Lower lobe of right lung (tissue), 2 donors: ENCODE data around the gene THAP4. TPM values are rescaled to one million over a fixed set of nuclear protein-coding genes. Genes with fewer than 3 reads are reported as not detected.

Source experiments
- ATAC-seq, 2 donors: fragments of 200-7000 bp; cut with Tn5 transposase; one replicate each; pipeline ENCODE4 v1.9.1; 2020 to 2022; ENCODE audit warnings: mild to moderate bottlenecking in 2 of 2, moderate library complexity in 2 of 2
- DNase-seq: peaks from one replicate; pipeline ENCODE4 v3.0.0-alpha.2; 2020
- H3K27ac ChIP-seq: fragments of 200-600 bp; one replicate; pipeline ENCODE4 v1.8.0; 2022
- H3K27me3 ChIP-seq: fragments of 200-600 bp; one replicate; pipeline ENCODE4 v1.8.0; 2022; ENCODE audit warnings: low read depth
- H3K36me3 ChIP-seq: fragments of 200-600 bp; one replicate; pipeline ENCODE4 v1.8.0; 2022; ENCODE audit warnings: mild to moderate bottlenecking
- H3K4me1 ChIP-seq: fragments of 200-600 bp; one replicate; pipeline ENCODE4 v1.8.0; 2022
- H3K4me3 ChIP-seq: fragments of 200-600 bp; one replicate; pipeline ENCODE4 v1.8.0; 2022; ENCODE audit warnings: mild to moderate bottlenecking
- H3K9me3 ChIP-seq: fragments of 200-600 bp; one replicate; pipeline ENCODE4 v1.8.0; 2022
- CTCF ChIP-seq: fragments of 200-600 bp; IDR thresholded peaks from one replicate; pipeline ENCODE4 v1.8.0; 2022; ENCODE audit warnings: antibody characterized with exemption, mild to moderate bottlenecking
- intact Hi-C: fragments of 100-400 bp; cut with DNase I; formaldehyde crosslinking; loops from one replicate; pipeline ENCODE4 v1.11.0; 2022
- total RNA-seq: library from RNA; stranded (reverse); fragmentation: NEBNext Ultra II Directional; extraction: Animal tissue kit (Norgen Biotek cat#: 25700); gene quantifications from one replicate; pipeline ENCODE4 v1.2.1, GENCODE V29; 2021
- donor health status: DM: no; HTN: yes; CAD: no; lungs with severe emphysema.

The THAP4 gene
- total RNA-seq, 1 donor from 2014 or later: 39.8 TPM

GRCh38 chr2:241659150-241659739 is 22.3 kb upstream of the THAP4 start:
- Histone ChIP-seq H3K27me3 (no peaks in the 10 kb centered on the region), H3K27ac (no peak overlapping the region), H3K9me3 (no peaks in the 10 kb centered on the region), H3K4me1 (no peaks in the 10 kb centered on the region), H3K36me3 (peaks cover 78% of the 10 kb centered on the region), H3K4me3 (no peak overlapping the region)
- peak; percentile 40 for TF ChIP-seq CTCF
- ATAC-seq (peak; percentile 22 to 55), DNase-seq (no peak)
- intact Hi-C loops: no loop called here

GRCh38 chr2:241658296-241658695 is 21.3 kb upstream of the THAP4 start:
- intact Hi-C loops: no loop called here
- no peak for TF ChIP-seq CTCF
- H3K9me3 ChIP-seq: no peaks in the 10 kb centered on the region
- H3K4me1 ChIP-seq: no peaks in the 10 kb centered on the region
- H3K27ac ChIP-seq: no peak overlapping the region
- DNase-seq (no peak), ATAC-seq (no peak)
- H3K27me3 ChIP-seq: no peaks in the 10 kb centered on the region
- peaks cover 86% of the 10 kb centered on the region for H3K36me3 ChIP-seq
- no peak overlapping the region for H3K4me3 ChIP-seq

GRCh38 chr2:241657786-241658254 is 20.9 kb upstream of the THAP4 start:
- ATAC-seq (no peak), DNase-seq (no peak)
- Histone ChIP-seq H3K36me3 (peaks cover 91% of the 10 kb centered on the region), H3K4me1 (no peaks in the 10 kb centered on the region), H3K27me3 (no peaks in the 10 kb centered on the region), H3K27ac (no peak overlapping the region), H3K4me3 (no peak overlapping the region), H3K9me3 (no peaks in the 10 kb centered on the region)
- no peak for TF ChIP-seq CTCF
- intact Hi-C loops: no loop called here

GRCh38 chr2:241656190-241656741 is 19.3 kb upstream of the THAP4 start:
- TF ChIP-seq CTCF: no peak
- no peaks in the 10 kb centered on the region for H3K27me3 ChIP-seq
- no peak overlapping the region for H3K4me3 ChIP-seq
- peaks cover 94% of the 10 kb centered on the region for H3K36me3 ChIP-seq
- H3K9me3 ChIP-seq: no peaks in the 10 kb centered on the region
- H3K27ac ChIP-seq: no peak overlapping the region
- ATAC-seq: no peak
- DNase-seq: no peak
- no peaks in the 10 kb centered on the region for H3K4me1 ChIP-seq
- intact Hi-C loops: no loop called here

GRCh38 chr2:241655516-241656189 is 18.7 kb upstream of the THAP4 start:
- no peaks in the 10 kb centered on the region for H3K9me3 ChIP-seq
- no peak for DNase-seq
- intact Hi-C loops: no loop called here
- peaks cover 94% of the 10 kb centered on the region for H3K36me3 ChIP-seq
- no peak overlapping the region for H3K27ac ChIP-seq
- no peaks in the 10 kb centered on the region for H3K4me1 ChIP-seq
- no peak overlapping the region for H3K4me3 ChIP-seq
- no peaks in the 10 kb centered on the region for H3K27me3 ChIP-seq
- TF ChIP-seq CTCF: no peak
- ATAC-seq: no peak
